GM20000 (cell line): ENCODE measurements around the gene ERVH48-1.

Source experiments
- DNase-seq: peaks from one replicate; pipeline ENCODE4 v3.0.0; 2012; ENCODE audit warnings: low spot score
- TF ChIP-seq, protein P1 (sequence below): IDR thresholded peaks from 2 replicates; pipeline ENCODE4 v1.5.1; 2012; ENCODE audit warnings: mild to moderate bottlenecking, control low read depth; ENCODE audit errors: extremely low read depth, missing control alignments

ERVH48-1 gene

DNA sequence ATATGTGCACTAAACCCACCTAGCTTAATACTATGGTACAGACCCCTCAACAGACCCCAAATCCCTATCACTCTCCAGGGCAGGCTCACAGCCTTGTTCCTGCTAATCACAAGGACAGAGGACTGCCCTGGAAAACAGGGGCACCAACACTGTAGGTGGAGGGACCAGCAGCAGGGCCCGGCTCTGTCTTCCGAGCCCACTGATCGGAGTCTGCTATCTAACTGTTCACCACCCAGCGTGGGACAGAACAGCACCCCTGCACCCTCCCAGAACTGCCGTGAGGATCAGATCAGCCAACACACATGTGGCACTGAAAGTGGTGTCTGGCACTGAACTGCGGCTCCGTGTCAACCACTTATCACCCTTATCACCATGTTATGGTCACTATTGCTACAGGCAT is 52.3 kb downstream of the ERVH48-1 start:
- no peak for DNase-seq
- TF ChIP-seq, protein P1, sequence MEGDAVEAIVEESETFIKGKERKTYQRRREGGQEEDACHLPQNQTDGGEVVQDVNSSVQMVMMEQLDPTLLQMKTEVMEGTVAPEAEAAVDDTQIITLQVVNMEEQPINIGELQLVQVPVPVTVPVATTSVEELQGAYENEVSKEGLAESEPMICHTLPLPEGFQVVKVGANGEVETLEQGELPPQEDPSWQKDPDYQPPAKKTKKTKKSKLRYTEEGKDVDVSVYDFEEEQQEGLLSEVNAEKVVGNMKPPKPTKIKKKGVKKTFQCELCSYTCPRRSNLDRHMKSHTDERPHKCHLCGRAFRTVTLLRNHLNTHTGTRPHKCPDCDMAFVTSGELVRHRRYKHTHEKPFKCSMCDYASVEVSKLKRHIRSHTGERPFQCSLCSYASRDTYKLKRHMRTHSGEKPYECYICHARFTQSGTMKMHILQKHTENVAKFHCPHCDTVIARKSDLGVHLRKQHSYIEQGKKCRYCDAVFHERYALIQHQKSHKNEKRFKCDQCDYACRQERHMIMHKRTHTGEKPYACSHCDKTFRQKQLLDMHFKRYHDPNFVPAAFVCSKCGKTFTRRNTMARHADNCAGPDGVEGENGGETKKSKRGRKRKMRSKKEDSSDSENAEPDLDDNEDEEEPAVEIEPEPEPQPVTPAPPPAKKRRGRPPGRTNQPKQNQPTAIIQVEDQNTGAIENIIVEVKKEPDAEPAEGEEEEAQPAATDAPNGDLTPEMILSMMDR: no peak

DNA sequence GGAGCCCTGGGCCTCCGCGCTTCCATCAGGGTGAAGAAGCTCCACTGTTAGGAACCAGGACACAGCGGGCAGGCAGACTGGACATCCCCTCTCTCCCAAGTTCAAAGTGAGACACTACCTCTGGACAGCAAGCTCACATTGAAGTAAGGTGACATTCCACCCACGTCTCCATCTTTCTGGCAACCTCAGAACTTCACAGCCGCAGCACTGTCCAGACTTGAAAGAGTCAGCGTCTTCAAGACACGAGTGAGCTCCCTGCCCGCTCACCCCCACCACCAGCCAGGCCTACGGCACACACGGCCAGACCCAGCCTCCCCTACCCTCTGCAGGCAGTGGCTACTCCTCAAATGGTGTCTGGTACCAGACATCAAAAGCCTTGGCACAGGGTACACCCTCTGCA is 57.2 kb downstream of the ERVH48-1 start:
- DNase-seq: no peak
- TF ChIP-seq, protein P1: no peak
